Activated CD4-positive, CD25-positive, alpha-beta regulatory T cell treated with anti-CD3 and anti-CD28 coated beads, Interleukin-2, amount 50 U/mL, for 72 hours (primary cell): ENCODE results near the gene DLGAP1.

ENCODE experiments used
- DNase-seq: peaks from one replicate; pipeline ENCODE4 v3.0.0; 2021

Gene DLGAP1

DNA sequence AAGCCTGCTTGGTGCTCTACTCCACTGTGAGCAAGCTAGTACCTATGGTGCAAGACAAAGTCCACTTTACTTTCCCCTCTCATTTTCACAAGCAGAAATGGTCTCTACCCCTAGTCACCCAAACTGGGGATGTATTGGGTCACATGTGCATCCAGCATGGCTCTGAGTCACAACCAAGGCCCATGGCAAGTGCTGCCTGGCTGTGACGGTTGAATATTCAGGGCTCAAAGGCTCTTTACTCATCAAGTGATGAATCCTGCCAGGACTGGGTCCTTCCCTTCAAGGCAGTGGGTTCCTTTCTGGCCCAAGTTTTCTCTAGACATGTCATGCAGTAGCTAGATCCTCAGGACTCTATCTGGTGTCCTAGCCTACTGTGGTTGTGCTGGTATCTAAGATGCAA is 311.5 kb downstream of the DLGAP1 start:
- no peak for DNase-seq

DNA sequence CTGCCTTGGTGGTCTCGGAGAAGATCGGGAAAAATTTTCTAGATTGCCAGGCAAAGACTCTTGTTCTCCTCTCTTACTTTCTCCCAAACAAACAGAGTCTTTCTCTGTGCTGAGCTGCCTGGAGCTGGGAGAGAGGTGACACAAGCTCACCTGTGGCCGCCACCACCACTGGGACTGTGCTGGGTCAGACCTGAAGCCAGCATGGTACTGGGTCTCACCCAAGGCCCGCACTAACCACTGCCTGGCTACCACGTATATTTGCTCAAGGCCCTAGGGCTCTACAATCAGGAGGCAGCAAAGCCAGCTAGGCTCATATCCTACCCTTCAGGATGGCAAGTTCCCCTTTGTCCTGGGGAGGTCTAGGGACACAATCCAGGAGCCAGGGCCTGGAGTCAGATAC is 312.2 kb downstream of the DLGAP1 start:
- DNase-seq = no peak

DNA sequence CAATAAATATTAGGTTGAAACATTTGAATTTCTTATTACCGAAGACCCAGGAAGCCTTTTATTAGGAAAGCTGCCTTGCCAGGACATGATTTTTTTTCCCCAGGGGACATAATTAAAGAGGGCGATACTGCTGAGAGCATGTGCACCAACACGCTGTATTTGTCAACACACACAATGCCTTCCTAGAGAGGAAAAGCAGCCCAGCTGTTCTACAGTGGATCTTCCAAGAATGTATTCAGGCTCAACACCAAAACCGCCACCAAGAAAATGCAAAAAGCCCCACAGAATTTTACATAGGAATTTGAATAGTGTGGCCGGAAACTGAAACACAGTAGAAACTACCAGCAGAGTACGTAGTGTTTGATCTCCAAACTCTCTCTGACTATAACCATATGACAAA is 320.4 kb downstream of the DLGAP1 start:
- no peak for DNase-seq

DNA sequence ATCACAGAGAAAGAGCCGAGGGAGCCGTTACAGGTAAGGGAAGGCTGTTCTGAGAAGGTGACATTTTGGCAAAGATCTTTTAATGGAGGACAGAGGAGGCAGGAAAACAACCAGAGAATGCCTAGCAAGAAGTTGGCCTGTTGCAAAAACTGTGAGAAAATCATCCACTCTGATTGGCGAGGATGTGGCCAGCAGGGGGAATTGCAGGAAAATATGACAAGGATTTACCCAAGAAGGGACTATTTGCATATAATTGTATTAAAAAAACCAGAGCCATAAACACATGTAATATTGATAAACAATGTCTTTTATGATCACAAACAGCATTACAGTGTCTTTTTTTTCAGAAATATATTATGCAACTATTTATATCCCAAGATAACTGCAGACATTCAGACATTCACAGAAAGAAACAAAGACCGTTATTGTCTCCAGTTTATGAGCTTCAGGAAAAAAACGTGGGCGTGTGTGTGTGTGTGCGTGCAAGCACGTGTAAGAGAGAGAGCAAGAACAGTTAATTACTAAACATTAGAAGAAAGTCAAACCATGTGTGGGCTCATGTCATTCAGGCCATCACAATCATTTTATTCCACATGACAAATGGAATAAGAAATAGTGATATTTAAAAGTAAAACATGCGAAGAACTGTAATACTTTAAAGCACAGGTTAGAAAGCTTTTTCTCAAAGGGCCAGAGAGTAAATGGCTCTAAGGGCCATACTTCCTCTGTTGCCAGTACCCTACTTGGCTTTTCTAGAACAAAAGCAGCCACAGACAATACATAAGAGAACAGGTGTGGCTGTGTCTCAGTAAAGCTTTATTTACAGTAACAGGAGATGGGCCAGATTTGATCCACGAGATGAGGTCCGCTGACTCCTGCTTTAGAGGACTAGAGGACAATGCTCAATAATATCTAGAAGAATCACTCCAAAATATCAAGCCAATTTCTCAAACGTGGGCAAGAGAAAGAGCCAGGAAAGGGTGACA is 324.1 kb downstream of the DLGAP1 start:
- DNase-seq = no peak

DNA sequence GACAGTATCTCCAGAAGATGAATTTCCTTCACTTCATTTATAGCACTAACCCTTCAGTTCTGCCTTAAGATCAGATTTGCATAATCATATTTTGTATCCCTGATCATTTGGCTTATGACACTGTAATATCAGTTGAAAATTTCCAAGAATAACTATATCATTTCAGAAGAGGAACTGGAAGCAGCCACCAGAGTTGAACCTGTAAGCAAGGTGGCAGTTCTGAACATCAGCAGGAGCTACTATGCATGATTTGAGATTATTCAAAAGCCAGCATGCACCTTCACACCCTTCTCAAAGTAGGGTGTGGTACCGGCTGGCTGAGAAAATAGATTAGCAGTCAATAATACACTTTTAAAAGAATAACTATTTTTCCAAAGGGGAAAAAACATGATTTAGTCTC is 328.2 kb downstream of the DLGAP1 start:
- no peak for DNase-seq

DNA sequence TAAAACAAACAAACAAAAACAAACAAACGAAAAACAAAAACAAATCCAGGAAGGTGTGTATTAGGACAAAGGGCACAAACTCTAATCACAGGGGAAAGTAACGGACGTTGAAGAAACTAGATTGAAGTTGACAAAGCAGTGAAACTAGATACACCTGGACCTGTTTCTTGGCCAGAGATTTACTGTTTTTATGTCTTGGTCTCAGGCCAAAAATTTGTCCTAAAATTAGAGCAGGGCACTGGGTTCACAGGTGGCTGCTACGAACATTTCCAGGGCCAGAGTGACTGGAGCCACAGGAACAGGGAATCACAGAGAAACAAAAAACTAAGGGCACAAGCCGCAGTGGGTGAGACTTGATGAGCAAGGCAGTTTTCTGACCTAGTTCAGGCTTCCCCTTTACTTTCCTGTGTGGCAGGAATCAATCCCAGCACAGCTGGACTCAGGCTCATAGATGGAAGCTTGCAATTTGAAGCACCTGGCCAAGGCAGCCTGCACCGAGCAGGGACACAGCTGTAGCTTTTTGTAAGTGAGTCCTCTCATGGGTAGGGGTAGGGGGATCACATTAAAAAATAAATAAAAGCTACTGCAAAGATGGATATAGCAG is 329.4 kb downstream of the DLGAP1 start:
- DNase-seq = no peak

DNA sequence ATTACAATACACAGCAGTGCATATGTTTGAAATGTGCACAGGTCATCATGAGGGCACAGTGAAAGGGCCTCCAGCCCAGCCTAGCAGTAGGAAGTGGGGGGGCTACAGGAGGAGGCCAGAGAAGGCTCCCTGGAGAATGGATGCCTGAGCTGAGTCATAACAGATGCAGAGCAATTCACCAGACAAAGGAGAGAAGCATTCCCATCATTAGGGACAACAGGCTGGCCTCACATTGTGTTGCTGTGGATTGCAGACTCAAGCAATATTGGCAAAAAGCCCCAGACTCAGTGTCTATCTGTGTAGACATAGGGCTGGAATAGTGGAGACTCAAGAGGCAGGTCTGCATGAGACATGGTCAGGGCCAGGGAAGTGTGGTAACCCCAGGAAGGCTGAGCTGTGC is 329.9 kb downstream of the DLGAP1 start:
- no peak for DNase-seq

DNA sequence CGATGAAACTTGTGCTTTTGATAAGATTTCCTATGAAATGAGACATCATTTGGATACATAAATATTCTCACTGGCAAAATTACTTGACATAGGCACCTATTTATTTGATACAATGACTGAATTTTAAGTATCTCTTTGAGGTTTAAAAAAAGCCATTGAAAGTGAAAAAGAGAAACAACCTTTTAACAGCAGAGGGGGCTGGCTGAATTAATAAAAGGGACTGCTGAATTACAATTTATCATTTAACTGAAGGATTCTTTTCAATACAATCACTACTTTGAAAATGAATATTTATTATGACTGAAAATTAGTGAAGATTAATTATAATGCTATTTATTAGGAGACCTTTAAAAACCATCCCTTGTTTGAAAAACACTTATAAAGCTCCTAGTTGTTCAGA is 335.3 kb downstream of the DLGAP1 start:
- no peak for DNase-seq

DNA sequence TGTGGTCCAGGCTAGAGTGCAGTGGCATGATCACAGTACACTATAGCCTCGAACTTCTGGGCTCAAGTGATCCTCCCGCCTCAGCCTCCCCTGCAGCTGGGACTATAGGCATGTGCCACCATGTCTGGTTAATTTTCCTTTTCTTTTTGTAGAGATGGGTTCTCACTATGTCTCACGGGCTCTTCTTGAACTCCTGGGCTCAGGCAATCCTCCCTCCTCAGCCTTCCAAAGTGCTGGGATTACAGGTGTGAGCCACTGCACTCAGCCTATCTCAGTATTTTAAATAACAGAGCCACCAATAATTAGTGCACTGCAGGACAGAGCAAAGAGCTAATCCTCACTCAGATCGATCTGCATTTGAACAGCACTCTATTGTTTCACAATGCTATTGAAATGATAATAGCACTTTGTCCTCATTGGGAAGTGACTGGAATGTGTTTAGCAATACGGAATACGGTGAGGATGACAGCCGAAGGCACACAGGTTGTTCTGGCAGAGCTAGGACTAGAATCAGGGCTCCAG is 335.9 kb downstream of the DLGAP1 start:
- DNase-seq = no peak

DNA sequence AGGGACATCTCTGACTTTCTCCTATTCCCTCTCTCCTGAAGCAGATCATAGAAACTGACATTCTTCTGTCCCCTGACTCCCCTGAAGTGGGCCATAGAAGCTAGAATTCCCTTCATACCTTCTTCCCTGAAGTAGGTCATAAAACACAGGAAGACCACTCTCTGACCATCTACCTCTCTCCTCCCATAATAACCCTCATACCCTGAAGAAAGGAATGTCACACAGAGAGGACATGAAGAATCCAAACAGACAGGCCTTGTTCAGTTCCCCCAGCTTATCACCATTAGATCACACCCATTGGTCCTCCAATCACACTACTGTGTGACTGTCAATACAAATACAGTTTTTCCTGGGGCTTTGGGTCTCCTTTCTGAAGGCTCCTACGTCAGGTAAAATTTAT is 347.1 kb downstream of the DLGAP1 start:
- no peak for DNase-seq

DNA sequence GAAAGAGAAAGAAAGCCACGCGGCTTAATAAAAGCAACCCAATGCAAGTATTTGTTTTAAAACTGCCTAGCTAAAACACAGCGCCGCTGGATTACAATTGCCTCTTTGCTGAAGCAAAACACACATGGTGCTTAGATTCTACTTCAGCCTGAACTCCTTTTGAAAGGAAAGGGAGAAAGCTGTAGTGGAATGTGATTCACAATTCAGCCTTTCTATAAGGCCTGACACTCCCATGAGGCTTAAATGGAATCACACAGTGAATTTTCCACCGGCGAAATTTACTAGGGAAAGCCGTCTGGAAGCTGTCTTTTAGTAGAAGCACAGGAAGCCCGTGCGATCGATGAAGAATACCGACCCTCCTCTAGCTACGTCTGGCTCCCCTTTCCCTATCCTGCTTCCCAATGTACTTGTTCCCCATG is 348.0 kb downstream of the DLGAP1 start:
- DNase-seq = no peak

DNA sequence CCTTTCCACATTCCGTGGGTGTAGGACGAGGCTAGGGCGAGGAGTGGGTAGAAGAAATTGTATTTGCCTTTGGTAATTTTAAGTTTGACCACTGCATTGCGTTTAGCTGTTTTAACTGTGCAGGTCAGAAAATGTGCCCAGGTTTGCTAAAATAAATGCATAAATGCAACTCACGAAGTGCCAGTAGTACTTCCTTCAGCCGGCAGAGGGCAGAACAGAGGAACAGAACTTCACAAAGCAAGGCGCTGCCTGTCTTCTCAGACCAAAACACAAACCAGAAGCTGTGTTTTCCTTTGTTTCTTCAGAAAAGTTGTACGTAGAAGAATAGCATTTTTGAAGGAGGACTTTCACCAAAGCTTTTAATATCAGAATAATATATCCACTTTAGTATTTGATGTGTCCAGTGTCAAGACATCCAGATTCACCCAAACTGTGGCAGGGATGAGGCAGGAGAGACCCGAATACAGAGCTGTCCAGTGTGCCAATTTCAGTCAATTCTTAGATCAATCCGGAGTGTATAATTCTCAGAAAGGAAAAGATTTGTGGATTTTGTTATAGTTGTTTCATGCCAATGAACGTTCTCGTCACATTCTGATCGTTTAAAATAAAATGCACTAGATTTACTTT is 348.6 kb downstream of the DLGAP1 start:
- DNase-seq = peak; percentile 57

DNA sequence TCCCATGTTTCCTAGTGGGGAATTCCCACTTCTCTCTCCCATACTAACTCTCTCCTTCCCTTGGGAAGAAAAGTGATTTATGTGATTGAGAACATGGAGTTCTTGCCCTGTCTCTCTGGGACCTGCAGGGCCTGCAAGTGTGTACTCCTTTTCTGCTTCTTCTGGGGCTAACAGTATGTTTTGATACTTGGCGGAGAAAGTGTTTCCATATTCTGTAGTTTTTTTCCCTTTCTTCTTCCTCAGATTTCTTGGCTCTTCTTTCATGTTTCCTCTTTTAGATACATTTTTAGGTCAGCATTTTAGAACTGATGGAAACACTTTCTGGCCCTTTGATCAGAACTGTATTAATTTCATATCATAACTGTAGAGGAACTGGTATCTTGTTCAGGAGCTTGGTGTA is 352.2 kb downstream of the DLGAP1 start:
- DNase-seq = no peak

DNA sequence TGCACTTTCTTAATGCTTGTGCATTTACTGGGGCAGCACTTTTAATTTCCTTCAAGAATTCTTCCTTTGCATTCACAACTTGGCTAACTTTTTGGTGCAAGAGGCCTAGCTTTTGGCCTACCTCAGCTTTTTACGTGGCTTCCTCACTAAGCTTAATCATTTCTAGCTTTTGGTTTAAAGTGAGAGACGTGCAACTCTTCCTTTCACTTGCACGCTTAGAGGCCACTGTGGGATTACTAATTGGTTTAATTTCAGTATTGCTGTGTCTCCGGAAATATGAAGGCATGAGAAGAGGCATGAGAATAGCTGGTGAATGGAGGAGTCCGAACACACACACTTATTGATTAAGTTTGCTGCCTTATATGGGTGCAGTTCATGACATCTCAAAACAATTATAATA is 354.1 kb downstream of the DLGAP1 start:
- DNase-seq = no peak

DNA sequence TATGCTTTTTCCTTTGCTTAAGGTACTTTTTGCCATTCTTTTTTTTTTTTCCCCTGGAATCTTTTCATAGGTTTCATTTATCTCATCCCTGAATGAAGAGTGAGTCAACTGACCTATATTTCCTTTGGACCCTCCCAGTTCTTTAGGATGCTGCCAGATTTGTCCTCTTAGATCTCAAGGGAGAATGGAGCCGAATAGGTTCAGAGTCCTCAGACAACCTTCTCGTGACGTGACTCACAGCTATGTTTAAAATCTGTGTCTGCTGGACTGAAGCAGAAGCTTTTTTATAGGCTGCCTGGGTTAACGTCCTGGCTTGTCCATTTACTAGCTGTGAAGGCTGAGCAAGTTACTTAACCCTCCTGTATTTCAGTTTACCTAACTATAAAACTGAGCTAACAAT is 358.6 kb downstream of the DLGAP1 start:
- no peak for DNase-seq

DNA sequence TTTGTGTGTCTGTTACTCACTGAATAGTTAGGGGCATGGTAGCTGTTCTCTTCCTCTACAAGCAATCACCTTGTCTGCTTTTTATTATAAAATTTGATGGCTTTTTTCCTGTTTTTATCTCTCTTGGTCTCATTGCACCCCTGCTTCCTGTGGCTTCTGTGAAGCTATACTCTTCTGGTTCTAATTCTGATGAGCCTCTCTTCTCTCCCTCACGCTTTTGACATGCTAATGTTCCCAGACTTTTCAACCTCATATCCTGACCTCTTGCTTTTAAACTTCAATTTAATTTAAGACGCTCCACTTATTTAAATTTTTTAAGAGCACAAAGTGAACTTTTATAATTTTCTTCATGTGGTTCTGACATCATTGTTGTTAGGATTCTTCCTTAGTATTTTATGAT is 361.4 kb downstream of the DLGAP1 start:
- DNase-seq = no peak

DNA sequence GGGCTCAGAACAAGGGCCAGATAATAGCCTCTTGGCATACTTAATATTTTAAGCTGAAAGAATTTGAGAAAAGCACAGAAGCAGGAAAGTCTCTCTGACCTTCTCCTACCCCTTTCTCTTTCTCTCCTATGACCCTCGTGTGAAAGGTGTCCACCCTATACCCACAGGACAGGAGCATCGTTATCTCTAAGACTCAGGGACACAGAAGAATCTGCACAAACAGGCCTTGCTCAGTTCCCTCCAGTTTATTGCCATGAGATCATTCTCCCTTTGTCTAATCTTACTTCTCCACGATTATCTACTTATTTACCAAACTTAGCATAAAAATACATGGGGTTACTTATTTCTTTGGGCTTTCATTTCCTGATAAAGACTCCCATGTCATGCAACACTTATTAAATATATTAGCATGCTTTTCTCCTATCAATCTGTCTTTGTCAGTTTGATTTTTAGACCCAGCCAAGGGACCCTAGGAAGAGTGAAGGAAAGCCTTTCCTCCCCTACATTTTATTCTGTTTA is 370.7 kb downstream of the DLGAP1 start:
- no peak for DNase-seq

DNA sequence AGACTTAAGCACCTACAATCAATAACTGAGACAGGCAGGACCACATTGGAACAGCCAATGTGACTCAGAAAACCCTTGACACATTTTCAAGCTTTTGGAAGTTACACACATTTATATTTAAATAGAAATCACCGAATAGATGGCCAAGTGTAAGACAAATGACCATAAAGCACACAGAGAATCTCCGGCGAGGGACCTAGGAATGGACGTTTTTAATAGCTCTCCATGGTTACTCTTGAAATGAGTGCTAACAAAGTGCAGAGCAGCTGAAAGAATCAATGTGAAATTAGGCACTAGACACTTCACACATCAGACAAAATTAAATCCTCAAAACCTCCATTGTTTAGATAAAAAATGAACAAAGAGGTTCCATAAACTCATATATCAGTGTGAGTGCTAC is 376.9 kb downstream of the DLGAP1 start:
- no peak for DNase-seq

DNA sequence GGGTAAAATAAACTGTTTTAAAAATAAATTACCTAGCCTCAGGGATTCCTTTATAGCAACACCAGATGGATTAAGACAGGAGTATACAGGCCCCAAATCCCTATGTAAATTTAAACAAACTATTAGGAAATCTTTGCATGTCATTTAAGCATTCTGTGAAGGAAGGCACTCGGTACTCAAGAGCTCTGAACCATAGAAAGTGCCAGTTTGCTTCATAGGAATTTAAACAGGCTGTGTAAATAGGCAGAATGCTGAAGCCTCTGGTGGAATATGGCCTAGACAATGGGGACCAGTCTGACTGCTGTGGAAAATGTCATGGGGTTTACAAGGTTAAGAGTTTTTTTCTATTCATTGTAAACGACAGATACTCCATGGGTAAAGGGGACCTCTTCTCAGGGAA is 377.4 kb downstream of the DLGAP1 start:
- no peak for DNase-seq

DNA sequence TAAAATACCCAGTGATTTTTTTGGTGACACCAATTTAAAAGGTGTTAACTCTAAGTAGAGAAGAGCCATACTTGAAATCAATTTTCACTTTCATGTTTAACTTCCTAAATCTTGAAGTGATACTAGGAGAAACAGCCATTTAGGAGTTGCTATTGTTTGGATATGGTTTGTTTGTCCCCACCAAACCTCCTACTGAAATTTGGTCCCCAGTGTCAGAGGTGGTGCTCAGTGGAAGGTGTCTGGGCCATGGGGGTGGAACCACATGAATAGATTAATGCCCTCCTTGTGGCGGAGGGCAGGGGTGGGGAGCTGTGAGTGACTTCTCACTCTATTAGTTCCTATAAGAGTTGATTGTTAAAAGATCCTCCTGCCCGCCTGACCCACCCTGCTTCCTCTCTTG is 377.9 kb downstream of the DLGAP1 start:
- DNase-seq = no peak

DNA sequence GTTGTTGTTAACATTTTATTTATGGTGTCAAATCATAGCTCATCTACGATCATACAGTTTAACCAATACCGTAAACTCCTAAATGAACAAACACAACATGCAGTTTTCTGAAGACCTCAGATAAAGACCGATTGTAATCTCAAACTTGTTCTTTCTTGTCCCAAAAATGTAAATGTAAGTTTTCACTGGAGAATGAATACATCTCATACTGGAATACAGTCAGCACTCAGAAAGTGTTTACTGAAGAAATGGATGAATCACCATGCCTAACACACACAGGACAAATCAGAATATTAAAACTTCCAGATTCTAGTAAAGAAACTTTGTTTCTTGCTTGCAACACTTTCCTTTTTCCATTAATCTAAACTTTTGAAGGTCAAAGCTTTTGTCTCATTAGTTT is 380.5 kb downstream of the DLGAP1 start:
- no peak for DNase-seq

DNA sequence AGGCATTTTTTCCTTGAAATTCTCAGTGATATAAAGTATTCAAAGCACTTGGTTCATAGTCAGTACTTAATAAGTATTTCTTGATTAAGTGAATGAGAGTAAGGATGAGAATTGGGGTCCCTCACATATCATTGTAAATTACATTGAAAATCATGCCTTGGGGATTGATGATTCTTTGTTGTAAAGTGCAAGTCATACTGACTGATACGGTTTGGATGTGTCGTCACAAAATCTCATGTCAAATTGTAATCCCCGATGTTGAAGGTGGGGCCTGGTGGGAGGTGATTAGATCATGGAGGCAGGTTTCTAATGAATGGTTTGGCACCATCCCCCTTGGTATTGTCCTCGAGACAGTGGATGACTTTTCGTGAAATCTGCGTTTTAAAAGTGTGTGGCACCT is 385.9 kb downstream of the DLGAP1 start:
- no peak for DNase-seq

DNA sequence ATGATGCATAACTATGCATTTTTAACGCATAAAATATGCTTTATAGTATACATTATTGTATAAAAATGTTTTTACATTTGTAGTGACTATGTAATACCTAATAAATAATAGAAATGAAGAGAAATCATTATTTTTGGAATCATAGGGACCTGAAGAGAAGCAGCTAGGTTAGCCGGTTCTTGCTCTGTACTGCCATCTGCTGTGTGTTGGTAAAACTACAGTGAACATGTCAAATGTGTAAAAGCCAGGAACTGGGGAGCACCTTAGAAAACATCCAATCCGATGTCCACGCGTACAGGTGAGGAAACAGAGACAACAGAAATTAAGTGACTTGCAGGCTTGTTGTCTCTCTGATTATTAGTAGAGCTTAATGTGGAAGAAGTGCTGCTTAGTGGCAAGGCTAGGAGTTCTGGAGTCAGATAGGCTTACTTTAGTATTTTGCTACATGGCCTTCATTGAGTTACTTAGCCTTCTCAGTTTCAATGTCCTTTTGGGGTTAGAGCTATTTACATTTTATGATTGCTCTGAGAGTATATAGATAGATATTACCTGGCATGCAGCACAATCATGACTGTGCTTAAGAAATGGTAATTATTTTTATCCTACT is 386.5 kb downstream of the DLGAP1 start:
- no peak for DNase-seq
